Transverse colon (tissue), 4 donors: Measurements from ENCODE around the gene IZUMO1R. TPM values are rescaled to one million over a fixed set of nuclear protein-coding genes. Genes with fewer than 3 reads are reported as not detected.

Experiments
- DNase-seq: peaks from one replicate; pipeline ENCODE4 v3.0.0-alpha.2; 2019
- H3K27ac ChIP-seq, 4 donors: fragments of 200-600 bp; sonication (generic); 2 replicates each; pipeline ENCODE4 v1.5.1; 2016 to 2018; ENCODE audit warnings: inconsistent platforms in 4 of 4
- H3K27me3 ChIP-seq: fragments of 200-600 bp; sonication (generic); 2 replicates; pipeline ENCODE4 v1.5.1; 2017; ENCODE audit warnings: inconsistent platforms
- H3K36me3 ChIP-seq, 4 donors: fragments of 200-600 bp; sonication (generic); 2 replicates each; pipeline ENCODE4 v1.5.1; 2017 to 2019; ENCODE audit warnings: inconsistent platforms in 4 of 4
- H3K4me1 ChIP-seq, 4 donors: fragments of 200-600 bp; sonication (generic); 2 replicates each; pipeline ENCODE4 v1.5.1; 2017 to 2020; ENCODE audit warnings: inconsistent platforms in 4 of 4
- H3K4me3 ChIP-seq, 4 donors: fragments of 200-600 bp; sonication (generic); 1 replicate in 1 of 4; 2 replicates in 3 of 4; pipeline versions ENCODE4 v1.5.1 to v1.6.1; 2017 to 2019; ENCODE audit warnings: inconsistent platforms in 4 of 4
- H3K9me3 ChIP-seq, 2 donors: fragments of 200-600 bp; sonication (generic); 2 replicates each; pipeline ENCODE4 v1.5.1; 2017 to 2019; ENCODE audit warnings: inconsistent platforms in 2 of 2
- EP300 ChIP-seq: sonication (generic); formaldehyde crosslinking; IDR thresholded peaks from one replicate; pipeline ENCODE4 v1.6.1; 2017; ENCODE audit warnings: antibody characterized with exemption, low read depth
- POLR2A ChIP-seq: fragments of 450-650 bp; IDR thresholded peaks from one replicate; pipeline ENCODE4 v1.6.1; 2016; ENCODE audit warnings: antibody characterized with exemption, mild to moderate bottlenecking, moderate library complexity
- POLR2AphosphoS5 ChIP-seq, 3 donors: sonication (generic); formaldehyde crosslinking; IDR thresholded peaks; one replicate each; pipeline ENCODE4 v1.6.1; 2016; ENCODE audit warnings: antibody characterized with exemption in 3 of 3
- WGBS, 2 donors: methylation state at CpG; one replicate each; pipeline ENCODE4 v1.1.5; 2018; ENCODE audit warnings: low coverage in 1 of 2; 5-methylcytosine and 5-hydroxymethylcytosine counted together
- in situ Hi-C, 4 donors: fragments of 200-750 bp; cut with MboI; loops; one replicate each; pipeline versions ENCODE4 v1.15.0 to v1.15.1; 2017; ENCODE audit warnings: low sequenced_read_pairs in 3 of 4, low pct_ligation_motif_present in 1 of 4, low pct_unique_long_range_greater_than_20kb in 1 of 4
- intact Hi-C: fragments of 100-400 bp; cut with DNase I; formaldehyde crosslinking; loops from one replicate; pipeline ENCODE4 v1.15.1; 2023; ENCODE audit warnings: low total_unique reads
- total RNA-seq, 4 donors: library from RNA; depleted of rRNA; stranded (reverse); fragments of >200 nt; gene quantifications; one replicate each; pipeline ENCODE4 v1.1.0, GENCODE V29; 2016
- TF ChIP-seq, protein P1 (sequence below), 5 experiments: fragments of 200-600 bp in 3 of 5; fragments of 450-650 bp in 2 of 5; sonication (generic) in 3 of 5; IDR thresholded peaks; 1 replicate in 2 of 5; 2 replicates in 3 of 5; pipeline ENCODE4 v1.5.1; 2016 to 2017; ENCODE audit warnings: antibody characterized with exemption in 5 of 5, inconsistent platforms in 3 of 5, mild to moderate bottlenecking in 2 of 5, moderate library complexity in 1 of 5

IZUMO1R gene
- total RNA-seq, 4 donors from 2014 or later, result not detected

DNA sequence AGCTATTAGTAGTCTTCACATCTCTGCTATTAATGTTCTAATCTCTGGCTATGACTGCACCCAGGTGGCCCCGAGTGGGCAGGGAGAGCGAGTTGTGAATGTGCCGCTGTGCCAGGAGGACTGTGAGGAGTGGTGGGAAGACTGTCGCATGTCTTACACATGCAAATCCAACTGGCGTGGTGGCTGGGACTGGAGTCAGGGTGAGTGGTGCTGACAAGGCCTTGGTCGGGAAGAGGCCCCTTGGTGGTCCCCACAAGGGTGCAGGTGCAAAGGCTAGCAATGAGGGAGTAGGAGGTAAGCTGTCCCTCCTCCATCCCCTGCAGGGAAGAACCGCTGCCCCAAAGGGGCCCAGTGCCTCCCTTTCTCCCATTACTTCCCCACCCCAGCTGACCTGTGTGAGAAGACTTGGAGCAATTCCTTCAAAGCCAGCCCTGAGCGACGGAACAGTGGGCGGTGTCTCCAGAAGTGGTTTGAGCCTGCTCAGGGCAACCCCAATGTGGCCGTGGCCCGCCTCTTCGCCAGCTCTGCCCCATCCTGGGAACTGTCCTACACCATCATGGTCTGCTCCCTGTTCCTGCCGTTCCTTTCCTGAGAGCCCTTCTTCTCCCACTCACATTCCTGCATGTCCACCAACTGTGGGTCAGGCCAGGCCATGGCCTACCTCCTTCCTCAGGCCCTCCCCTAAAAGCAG, 2.9 kb downstream of the IZUMO1R start:
- in situ Hi-C loops, result no loop called here
- H3K27ac ChIP-seq, result no peak overlapping the region
- TF ChIP-seq EP300 (no peak), POLR2AphosphoS5 (IDR thresholded peaks at IDR 0.05) (no peak), POLR2A (no peak)
- TF ChIP-seq, protein P1, sequence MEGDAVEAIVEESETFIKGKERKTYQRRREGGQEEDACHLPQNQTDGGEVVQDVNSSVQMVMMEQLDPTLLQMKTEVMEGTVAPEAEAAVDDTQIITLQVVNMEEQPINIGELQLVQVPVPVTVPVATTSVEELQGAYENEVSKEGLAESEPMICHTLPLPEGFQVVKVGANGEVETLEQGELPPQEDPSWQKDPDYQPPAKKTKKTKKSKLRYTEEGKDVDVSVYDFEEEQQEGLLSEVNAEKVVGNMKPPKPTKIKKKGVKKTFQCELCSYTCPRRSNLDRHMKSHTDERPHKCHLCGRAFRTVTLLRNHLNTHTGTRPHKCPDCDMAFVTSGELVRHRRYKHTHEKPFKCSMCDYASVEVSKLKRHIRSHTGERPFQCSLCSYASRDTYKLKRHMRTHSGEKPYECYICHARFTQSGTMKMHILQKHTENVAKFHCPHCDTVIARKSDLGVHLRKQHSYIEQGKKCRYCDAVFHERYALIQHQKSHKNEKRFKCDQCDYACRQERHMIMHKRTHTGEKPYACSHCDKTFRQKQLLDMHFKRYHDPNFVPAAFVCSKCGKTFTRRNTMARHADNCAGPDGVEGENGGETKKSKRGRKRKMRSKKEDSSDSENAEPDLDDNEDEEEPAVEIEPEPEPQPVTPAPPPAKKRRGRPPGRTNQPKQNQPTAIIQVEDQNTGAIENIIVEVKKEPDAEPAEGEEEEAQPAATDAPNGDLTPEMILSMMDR (IDR thresholded peaks at IDR 0.05), result no peak
- no peak for DNase-seq
- intact Hi-C loops, result no loop called here
- no peak overlapping the region for H3K4me3 ChIP-seq
- no peaks in the 10 kb centered on the region for H3K9me3 ChIP-seq
- peaks cover 0 to 10% (median 6%) of the 10 kb centered on the region in 4 donors for H3K4me1 ChIP-seq
- 80 to 89% methylated on average over 2 to 14 of the region's 14 CpGs for WGBS, 2 donors
- H3K27me3 ChIP-seq, result no peaks in the 10 kb centered on the region
- no peaks in the 10 kb centered on the region for H3K36me3 ChIP-seq

DNA sequence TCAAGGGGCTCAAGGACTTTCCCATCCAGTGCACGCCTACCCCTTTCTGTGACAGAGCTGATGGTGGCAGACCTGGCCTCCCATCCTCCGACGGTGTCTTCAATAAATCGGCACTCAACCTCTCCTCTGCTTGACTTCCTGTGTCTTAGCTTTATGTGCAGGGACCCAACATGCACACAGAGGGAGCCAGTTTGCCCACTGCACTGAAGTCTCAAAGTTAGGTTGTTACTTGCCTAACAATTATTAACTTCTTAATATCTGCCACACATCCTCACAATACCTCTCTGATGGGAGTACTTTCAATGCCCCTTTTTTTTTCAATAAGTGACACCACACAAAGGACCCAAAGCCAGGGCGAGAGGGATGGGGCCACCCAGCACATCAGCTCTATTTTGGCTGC, 3.6 kb downstream of the IZUMO1R start:
- 86 to 89% methylated on average over 1 to 5 of the region's 5 CpGs for WGBS, 2 donors
- no peaks in the 10 kb centered on the region for H3K9me3 ChIP-seq
- no peaks in the 10 kb centered on the region for H3K27me3 ChIP-seq
- in situ Hi-C loops (no loop called here), intact Hi-C loops (no loop called here)
- no peak overlapping the region for H3K4me3 ChIP-seq
- H3K36me3 ChIP-seq, result no peaks in the 10 kb centered on the region
- peaks cover 0 to 10% (median 6%) of the 10 kb centered on the region in 4 donors for H3K4me1 ChIP-seq
- DNase-seq, result no peak
- no peak overlapping the region for H3K27ac ChIP-seq
- no peak for TF ChIP-seq EP300

DNA sequence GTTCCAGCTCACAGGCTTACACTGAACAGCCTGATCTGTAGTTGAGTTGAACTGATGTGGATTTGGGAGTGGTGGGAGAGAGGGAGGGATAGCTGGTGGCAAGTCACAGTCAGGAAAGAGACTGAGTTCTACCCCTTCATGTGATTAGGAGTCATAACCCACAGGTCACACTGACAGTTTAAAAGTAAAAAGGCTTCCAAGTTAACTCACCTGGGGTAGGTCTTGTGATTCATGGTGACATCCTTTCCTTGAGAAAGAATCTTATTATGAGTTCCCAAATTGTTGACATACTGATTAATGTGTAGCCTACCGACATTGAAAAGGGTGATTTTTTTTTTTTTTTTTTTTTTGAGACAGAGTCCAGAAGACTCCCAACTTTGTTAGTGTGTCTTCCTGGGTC, 5.4 kb downstream of the IZUMO1R start:
- Histone ChIP-seq H3K27ac (no peak overlapping the region), H3K9me3 (no peaks in the 10 kb centered on the region), H3K4me3 (no peak overlapping the region), H3K4me1 (peaks cover 0 to 4% (median 2%) of the 10 kb centered on the region in 4 donors), H3K27me3 (no peaks in the 10 kb centered on the region), H3K36me3 (no peaks in the 10 kb centered on the region)
- no peak for DNase-seq
- TF ChIP-seq EP300, result no peak
- TF ChIP-seq, protein P1 (IDR thresholded peaks at IDR 0.05), result no peak
- no peak for TF ChIP-seq POLR2AphosphoS5 (IDR thresholded peaks at IDR 0.05)
- no peak for TF ChIP-seq POLR2A
- intact Hi-C loops, result loop anchor here (1.0 kb wide), 1 partner anchor 31 kb away; no protein-coding TSS in a partner anchor
- in situ Hi-C loops, result no loop called here
- 17 to 38% methylated on average over 1 of the region's 1 CpG for WGBS, 2 donors

DNA sequence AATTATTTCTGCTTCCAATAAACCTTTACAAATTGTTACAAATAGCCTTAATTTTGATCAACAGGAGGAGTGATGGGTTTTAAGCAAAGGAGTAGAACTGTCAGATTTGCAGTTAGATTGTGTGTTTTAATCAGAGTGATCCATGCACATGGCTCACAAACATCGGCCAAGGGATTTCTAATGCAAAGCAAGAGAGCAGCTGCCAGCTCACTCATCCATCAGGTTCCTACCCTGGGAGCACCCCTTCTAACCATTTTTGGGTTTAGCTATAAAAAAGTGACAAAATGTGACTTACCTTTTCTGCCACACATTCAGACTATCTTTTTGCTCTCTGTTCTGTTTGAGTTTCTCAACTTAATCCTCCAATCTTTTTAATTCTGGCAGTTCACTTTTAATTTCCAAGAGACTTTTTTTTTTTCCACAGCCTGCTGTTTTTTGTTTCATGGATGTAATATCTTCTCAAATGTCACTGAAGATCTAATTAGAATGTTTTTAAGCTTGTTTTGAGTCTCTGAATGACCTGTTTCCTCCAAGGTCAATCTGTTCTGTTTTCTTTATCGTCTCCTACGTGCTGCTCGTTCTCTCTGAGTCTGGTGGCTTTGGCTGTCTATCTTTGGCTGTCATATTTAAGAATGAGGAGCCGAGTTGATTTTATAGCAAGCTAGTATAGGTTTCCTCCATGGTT, 6.0 kb downstream of the IZUMO1R start:
- Histone ChIP-seq H3K9me3 (no peaks in the 10 kb centered on the region), H3K27ac (no peak overlapping the region), H3K27me3 (no peaks in the 10 kb centered on the region), H3K4me3 (no peak overlapping the region), H3K4me1 (no peaks in the 10 kb centered on the region), H3K36me3 (no peaks in the 10 kb centered on the region)
- WGBS, 2 donors, result 36 to 65% methylated on average over 5 of the region's 5 CpGs
- TF ChIP-seq POLR2A (no peak), EP300 (no peak), POLR2AphosphoS5 (IDR thresholded peaks at IDR 0.05) (no peak)
- TF ChIP-seq, protein P1 (IDR thresholded peaks at IDR 0.05), result no peak
- intact Hi-C loops (loop anchor here (1.0 kb wide), 1 partner anchor 32 kb away; no protein-coding TSS in a partner anchor), in situ Hi-C loops (no loop called here)
- DNase-seq, result no peak
